Effector memory CD8-positive, alpha-beta T cell (primary cell): ENCODE data around the gene TMEM35B.

Source experiments
- ATAC-seq: fragments of 150-1000 bp; cut with Tn5 transposase; replicated peaks from 2 replicates; pipeline ENCODE4 v1.10.0; 2021; ENCODE audit warnings: mild to moderate bottlenecking, moderate library complexity
- DNase-seq, 3 experiments: peaks; one replicate each; pipeline ENCODE4 v3.0.0; 2021
- H3K27ac Mint-ChIP-seq, 2 donors: one replicate each; pipeline ENCODE4 v1.8.0; 2022; ENCODE audit warnings: mild to moderate bottlenecking in 2 of 2, mixed read lengths in 2 of 2, moderate library complexity in 2 of 2
- H3K27me3 Mint-ChIP-seq, 2 donors: one replicate each; pipeline ENCODE4 v1.8.0; 2022; ENCODE audit warnings: mixed read lengths in 2 of 2
- H3K36me3 Mint-ChIP-seq: one replicate; pipeline ENCODE4 v1.8.0; 2022; ENCODE audit warnings: mild to moderate bottlenecking, moderate library complexity, mixed read lengths; ENCODE audit not compliant: insufficient read depth
- H3K4me1 Mint-ChIP-seq, 2 donors: one replicate each; pipeline ENCODE4 v1.8.0; 2022; ENCODE audit warnings: low read depth in 2 of 2, mixed read lengths in 2 of 2
- H3K4me3 Mint-ChIP-seq, 2 donors: one replicate each; pipeline ENCODE4 v1.8.0; 2022; ENCODE audit warnings: mild to moderate bottlenecking in 2 of 2, mixed read lengths in 2 of 2, moderate library complexity in 2 of 2
- H3K9me3 Mint-ChIP-seq, 2 donors: one replicate each; pipeline ENCODE4 v1.8.0; 2022; ENCODE audit warnings: mixed read lengths in 2 of 2
- total RNA-seq, 9 experiments: gene quantifications; one replicate each; lab custom pipeline; 2026; lab: John Stamatoyannopoulos, UW

TMEM35B gene
- total RNA-seq, result 0 to 1.2 (median 0.13) reads per million in 9 experiments

- Mint-ChIP-seq H3K4me1 (peaks cover 29 to 36% of the 10 kb centered on the region in 2 donors), H3K36me3 (peaks cover 26% of the 10 kb centered on the region), H3K9me3 (no peaks in the 10 kb centered on the region), H3K4me3 (peak within 1 kb of the TSS; percentile 96 to 98), H3K27ac (peak within 1 kb of the TSS; percentile 96 to 97), H3K27me3 (no peaks in the 10 kb centered on the region)
- ATAC-seq, result peak; percentile 95
- DNase-seq, result peak; percentile 76 to 80 (median 79)
Measured at GRCh38 chr1:34984793-34985608, at the start of gene TMEM35B. TMEM35B (minus strand) TSS chr1:34985347; CDS start chr1:34985305, 42 bp downstream.

- Mint-ChIP-seq H3K27ac (no peak overlapping the region), H3K4me1 (peaks cover 16 to 31% of the 10 kb centered on the region in 2 donors), H3K36me3 (peaks cover 10% of the 10 kb centered on the region), H3K4me3 (no peak overlapping the region), H3K27me3 (peaks cover 0 to 9% of the 10 kb centered on the region in 2 donors), H3K9me3 (no peaks in the 10 kb centered on the region)
- DNase-seq (no peak), ATAC-seq (no peak)
Measured at GRCh38 chr1:35033346-35033745, 48.2 kb upstream of the TMEM35B start.

- Mint-ChIP-seq H3K27me3 (peaks cover 0 to 4% of the 10 kb centered on the region in 2 donors), H3K36me3 (peaks cover 14% of the 10 kb centered on the region), H3K27ac (no peak overlapping the region), H3K9me3 (no peaks in the 10 kb centered on the region), H3K4me3 (peak overlapping the region; percentile 93 to 98), H3K4me1 (peaks cover 19 to 33% of the 10 kb centered on the region in 2 donors)
- ATAC-seq (no peak), DNase-seq (no peak)
Measured at GRCh38 chr1:35032384-35032739, 47.2 kb upstream of the TMEM35B start.

- no peaks in the 10 kb centered on the region for H3K9me3 Mint-ChIP-seq
- ATAC-seq (peak; percentile 21), DNase-seq (peak; percentile 8 to 18 (median 15))
- peaks cover 16% of the 10 kb centered on the region for H3K36me3 Mint-ChIP-seq
- no peaks in the 10 kb centered on the region for H3K27me3 Mint-ChIP-seq
- peak overlapping the region; percentile 95 for H3K27ac Mint-ChIP-seq
- peaks cover 27 to 42% of the 10 kb centered on the region in 2 donors for H3K4me1 Mint-ChIP-seq
- H3K4me3 Mint-ChIP-seq, result peak overlapping the region; percentile 93 to 98
Measured at GRCh38 chr1:35030756-35031446, 45.8 kb upstream of the TMEM35B start.

- Mint-ChIP-seq H3K4me1 (peaks cover 30 to 46% of the 10 kb centered on the region in 2 donors), H3K27ac (peak overlapping the region; percentile 95), H3K27me3 (no peaks in the 10 kb centered on the region), H3K36me3 (peaks cover 19% of the 10 kb centered on the region), H3K4me3 (peak overlapping the region; percentile 93 to 98), H3K9me3 (no peaks in the 10 kb centered on the region)
- no peak for ATAC-seq
- DNase-seq, result no peak
Measured at GRCh38 chr1:35030338-35030737, 45.2 kb upstream of the TMEM35B start.

GRCh38 chr1:35029761-35030160 lies 44.6 kb upstream of the TMEM35B start:
- H3K4me1 Mint-ChIP-seq, result peaks cover 30 to 47% of the 10 kb centered on the region in 2 donors
- no peaks in the 10 kb centered on the region for H3K9me3 Mint-ChIP-seq
- H3K27ac Mint-ChIP-seq, result peak overlapping the region; percentile 2 to 25
- ATAC-seq (no peak), DNase-seq (no peak)
- H3K27me3 Mint-ChIP-seq, result no peaks in the 10 kb centered on the region
- H3K36me3 Mint-ChIP-seq, result peaks cover 21% of the 10 kb centered on the region
- peak overlapping the region; percentile 93 to 98 for H3K4me3 Mint-ChIP-seq

- no peaks in the 10 kb centered on the region for H3K9me3 Mint-ChIP-seq
- peaks cover 42% of the 10 kb centered on the region for H3K36me3 Mint-ChIP-seq
- H3K27ac Mint-ChIP-seq, result no peak overlapping the region
- no peaks in the 10 kb centered on the region for H3K27me3 Mint-ChIP-seq
- H3K4me1 Mint-ChIP-seq, result peaks cover 0 to 5% of the 10 kb centered on the region in 2 donors
- no peak overlapping the region for H3K4me3 Mint-ChIP-seq
- ATAC-seq, result no peak
- DNase-seq, result no peak
Measured at GRCh38 chr1:35016406-35016805, 31.3 kb upstream of the TMEM35B start.

- Mint-ChIP-seq H3K4me1 (peaks cover 0 to 5% of the 10 kb centered on the region in 2 donors), H3K4me3 (no peak overlapping the region), H3K9me3 (no peaks in the 10 kb centered on the region), H3K27me3 (no peaks in the 10 kb centered on the region), H3K36me3 (peaks cover 53% of the 10 kb centered on the region), H3K27ac (no peak overlapping the region)
- DNase-seq (no peak), ATAC-seq (no peak)
Measured at GRCh38 chr1:35014486-35014885, 29.3 kb upstream of the TMEM35B start.

GRCh38 chr1:35005711-35006110 lies 20.6 kb upstream of the TMEM35B start:
- ATAC-seq, result no peak
- H3K27ac Mint-ChIP-seq, result no peak overlapping the region
- H3K4me3 Mint-ChIP-seq, result no peak overlapping the region
- no peaks in the 10 kb centered on the region for H3K27me3 Mint-ChIP-seq
- peaks cover 74% of the 10 kb centered on the region for H3K36me3 Mint-ChIP-seq
- H3K4me1 Mint-ChIP-seq, result no peaks in the 10 kb centered on the region
- no peak for DNase-seq
- no peaks in the 10 kb centered on the region for H3K9me3 Mint-ChIP-seq

GRCh38 chr1:35001743-35002142 lies 16.6 kb upstream of the TMEM35B start:
- DNase-seq, result no peak
- Mint-ChIP-seq H3K36me3 (peaks cover 60% of the 10 kb centered on the region), H3K27ac (no peak overlapping the region), H3K9me3 (no peaks in the 10 kb centered on the region), H3K4me1 (no peaks in the 10 kb centered on the region), H3K27me3 (no peaks in the 10 kb centered on the region), H3K4me3 (no peak overlapping the region)
- no peak for ATAC-seq

- Mint-ChIP-seq H3K27me3 (no peaks in the 10 kb centered on the region), H3K4me3 (no peak overlapping the region), H3K36me3 (peaks cover 32% of the 10 kb centered on the region), H3K4me1 (peaks cover 0 to 3% of the 10 kb centered on the region in 2 donors), H3K9me3 (no peaks in the 10 kb centered on the region), H3K27ac (no peak overlapping the region)
- DNase-seq (no peak), ATAC-seq (no peak)
Measured at GRCh38 chr1:34994878-34995277, 9.7 kb upstream of the TMEM35B start.

GRCh38 chr1:34988581-34988980 lies 3.4 kb upstream of the TMEM35B start:
- H3K27ac Mint-ChIP-seq, result no peak overlapping the region
- H3K27me3 Mint-ChIP-seq, result no peaks in the 10 kb centered on the region
- peaks cover 32% of the 10 kb centered on the region for H3K36me3 Mint-ChIP-seq
- H3K4me3 Mint-ChIP-seq, result no peak overlapping the region
- no peaks in the 10 kb centered on the region for H3K9me3 Mint-ChIP-seq
- ATAC-seq, result no peak
- peaks cover 12 to 18% of the 10 kb centered on the region in 2 donors for H3K4me1 Mint-ChIP-seq
- no peak for DNase-seq

- Mint-ChIP-seq H3K9me3 (no peaks in the 10 kb centered on the region), H3K4me1 (peaks cover 17 to 23% of the 10 kb centered on the region in 2 donors), H3K27me3 (no peaks in the 10 kb centered on the region), H3K36me3 (peaks cover 31% of the 10 kb centered on the region), H3K4me3 (no peak overlapping the region), H3K27ac (no peak overlapping the region)
- ATAC-seq (no peak), DNase-seq (no peak)
Measured at GRCh38 chr1:34988147-34988546, 3.0 kb upstream of the TMEM35B start.

GRCh38 chr1:34987018-34987417 lies 1.9 kb upstream of the TMEM35B start:
- Mint-ChIP-seq H3K27ac (no peak overlapping the region), H3K4me3 (no peak overlapping the region), H3K4me1 (peaks cover 23 to 31% of the 10 kb centered on the region in 2 donors), H3K9me3 (no peaks in the 10 kb centered on the region), H3K27me3 (no peaks in the 10 kb centered on the region), H3K36me3 (peaks cover 30% of the 10 kb centered on the region)
- DNase-seq, result no peak
- ATAC-seq, result no peak
